ENCODE results near the gene SYCP2L. TPM values are rescaled to one million over a fixed set of nuclear protein-coding genes. Genes with fewer than 3 reads are reported as not detected.

SYCP2L gene
- total and polyA plus RNA-seq, 4 donors, result 0.49 to 5.3 (median 0.69) TPM

- Histone ChIP-seq H3K9me3 (ENCODE audit: control insufficient read depth in 4 of 4, insufficient read depth in 3 of 4, low read length in 3 of 4) (no peaks in the 10 kb centered on the region), H3K4me1 (ENCODE audit: control insufficient read depth in 5 of 5, insufficient read depth in 5 of 5, low read length in 5 of 5) (peaks cover 0 to 5% (median 2%) of the 10 kb centered on the region in 5 donors), H3K36me3 (ENCODE audit: control insufficient read depth in 4 of 4, insufficient read depth in 4 of 4, low read length in 4 of 4) (no peaks in the 10 kb centered on the region), H3K9ac (ENCODE audit: insufficient read depth in 1 of 2, low read length in 2 of 2) (peak overlapping the region in 1 of 2 donors; percentile 53), H3K27me3 (ENCODE audit: control insufficient read depth in 3 of 3, insufficient read depth in 3 of 3, low read length in 2 of 3) (peaks cover 0 to 5% (median 0%) of the 10 kb centered on the region in 3 donors), H3K4me3 (no peak overlapping the region), H3K27ac (ENCODE audit: low read depth in 1 of 2, low read length in 1 of 2) (peak overlapping the region in 1 of 2 donors; percentile 96)
- DNase-seq (no peak), ATAC-seq (ENCODE audit: insufficient read depth, low FRiP score) (peak; percentile 36)
- 59 to 62% methylated on average over 8 of the region's 8 CpGs for WGBS, 2 donors
- no peak for TF ChIP-seq CTCF (IDR thresholded peaks at IDR 0.05; ENCODE audit: control extremely low read depth, extremely low read depth)
These were observed 48.0 kb upstream of the SYCP2L start for GRCh38 chr6:10838794-10839333.

DNA sequence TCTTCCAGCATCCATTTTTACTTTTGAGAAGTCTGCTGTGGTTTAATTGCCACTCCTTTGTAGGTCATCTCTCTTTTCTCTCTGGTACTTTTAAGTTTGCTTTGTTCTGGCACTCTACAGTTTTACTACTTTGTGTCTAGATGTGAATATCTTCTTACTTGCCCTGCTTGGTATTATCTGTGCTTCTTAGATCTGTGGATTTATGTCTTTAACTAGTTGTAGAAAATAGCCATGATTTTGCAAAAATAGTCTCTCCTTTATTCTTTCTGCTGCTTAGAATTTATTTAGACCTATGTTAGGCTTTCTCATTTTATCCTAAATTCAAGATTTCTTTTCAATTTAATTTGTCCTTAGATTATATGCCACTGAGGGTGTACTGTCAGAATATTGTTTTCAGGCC, 43.3 kb upstream of the SYCP2L start:
- no peak for ATAC-seq (ENCODE audit: insufficient read depth, low FRiP score)
- H3K9me3 ChIP-seq (ENCODE audit: control insufficient read depth in 4 of 4, insufficient read depth in 3 of 4, low read length in 3 of 4), result no peaks in the 10 kb centered on the region
- H3K27ac ChIP-seq (ENCODE audit: low read depth in 1 of 2, low read length in 1 of 2), result no peak overlapping the region
- DNase-seq, result no peak
- H3K4me3 ChIP-seq, result no peak overlapping the region
- no peaks in the 10 kb centered on the region for H3K27me3 ChIP-seq (ENCODE audit: control insufficient read depth in 3 of 3, insufficient read depth in 3 of 3, low read length in 2 of 3)
- no peaks in the 10 kb centered on the region for H3K36me3 ChIP-seq (ENCODE audit: control insufficient read depth in 4 of 4, insufficient read depth in 4 of 4, low read length in 4 of 4)
- no peak overlapping the region for H3K9ac ChIP-seq (ENCODE audit: insufficient read depth in 1 of 2, low read length in 2 of 2)
- TF ChIP-seq CTCF (IDR thresholded peaks at IDR 0.05; ENCODE audit: control extremely low read depth, extremely low read depth), result no peak
- peaks cover 0 to 3% (median 0%) of the 10 kb centered on the region in 5 donors for H3K4me1 ChIP-seq (ENCODE audit: control insufficient read depth in 5 of 5, insufficient read depth in 5 of 5, low read length in 5 of 5)

DNA sequence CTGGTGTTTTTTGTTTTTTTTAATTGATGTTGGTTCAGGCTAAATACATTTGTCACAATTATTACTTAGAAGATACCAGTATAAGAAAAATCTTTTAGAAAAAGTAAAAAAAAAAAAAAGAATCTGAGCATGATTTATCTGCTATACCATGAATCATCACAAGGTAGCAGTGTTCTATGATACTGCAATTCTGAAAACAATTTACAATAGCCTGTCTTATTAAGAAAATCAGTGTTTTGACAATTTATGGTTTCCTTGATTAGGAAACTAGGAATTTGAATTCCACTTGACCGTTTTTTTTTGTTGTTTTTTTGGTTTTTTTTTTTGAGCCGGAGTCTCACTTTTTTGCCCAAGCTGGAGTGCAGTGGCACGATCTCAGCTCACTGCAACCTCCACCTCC, 39.2 kb upstream of the SYCP2L start:
- Histone ChIP-seq H3K36me3 (ENCODE audit: control insufficient read depth in 4 of 4, insufficient read depth in 4 of 4, low read length in 4 of 4) (no peaks in the 10 kb centered on the region), H3K27ac (ENCODE audit: low read depth in 1 of 2, low read length in 1 of 2) (no peak overlapping the region), H3K9me3 (ENCODE audit: control insufficient read depth in 4 of 4, insufficient read depth in 3 of 4, low read length in 3 of 4) (no peaks in the 10 kb centered on the region), H3K4me3 (no peak overlapping the region), H3K27me3 (ENCODE audit: control insufficient read depth in 3 of 3, insufficient read depth in 3 of 3, low read length in 2 of 3) (no peaks in the 10 kb centered on the region), H3K9ac (ENCODE audit: insufficient read depth in 1 of 2, low read length in 2 of 2) (no peak overlapping the region), H3K4me1 (ENCODE audit: control insufficient read depth in 5 of 5, insufficient read depth in 5 of 5, low read length in 5 of 5) (no peaks in the 10 kb centered on the region)
- ATAC-seq (ENCODE audit: insufficient read depth, low FRiP score) (no peak), DNase-seq (no peak)
- 76 to 78% methylated on average over 3 of the region's 3 CpGs for whole genome bisulfite sequencing, 2 donors
- no peak for TF ChIP-seq CTCF (IDR thresholded peaks at IDR 0.05; ENCODE audit: control extremely low read depth, extremely low read depth)

DNA sequence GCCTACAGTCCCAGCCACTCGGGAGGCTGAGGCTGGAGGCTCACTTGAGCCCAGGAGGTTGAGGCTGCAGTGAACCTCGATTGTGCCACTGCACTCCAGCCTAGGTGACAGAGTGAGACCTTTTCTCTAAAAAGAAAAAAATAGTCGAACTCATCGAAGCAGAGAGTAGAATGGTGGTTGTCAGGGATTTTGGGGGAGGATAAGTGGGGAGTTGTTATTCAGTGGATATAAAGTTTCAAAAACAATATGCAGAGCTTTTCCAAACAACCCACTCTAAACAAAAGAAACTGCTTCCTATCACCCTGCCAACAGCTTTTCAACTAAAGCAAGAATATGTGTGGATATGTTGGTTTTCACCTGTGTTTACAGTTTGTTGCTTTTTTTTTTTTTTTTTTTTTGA, 37.0 kb upstream of the SYCP2L start:
- H3K36me3 ChIP-seq (ENCODE audit: control insufficient read depth in 4 of 4, insufficient read depth in 4 of 4, low read length in 4 of 4), result no peaks in the 10 kb centered on the region
- no peak overlapping the region for H3K27ac ChIP-seq (ENCODE audit: low read depth in 1 of 2, low read length in 1 of 2)
- H3K9me3 ChIP-seq (ENCODE audit: control insufficient read depth in 4 of 4, insufficient read depth in 3 of 4, low read length in 3 of 4), result no peaks in the 10 kb centered on the region
- H3K9ac ChIP-seq (ENCODE audit: insufficient read depth in 1 of 2, low read length in 2 of 2), result no peak overlapping the region
- DNase-seq, result no peak
- no peaks in the 10 kb centered on the region for H3K4me1 ChIP-seq (ENCODE audit: control insufficient read depth in 5 of 5, insufficient read depth in 5 of 5, low read length in 5 of 5)
- H3K27me3 ChIP-seq (ENCODE audit: control insufficient read depth in 3 of 3, insufficient read depth in 3 of 3, low read length in 2 of 3), result no peaks in the 10 kb centered on the region
- no peak for ATAC-seq (ENCODE audit: insufficient read depth, low FRiP score)
- no peak overlapping the region for H3K4me3 ChIP-seq
- WGBS, 2 donors, result 87 to 89% methylated on average over 4 of the region's 4 CpGs
- no peak for TF ChIP-seq CTCF (IDR thresholded peaks at IDR 0.05; ENCODE audit: control extremely low read depth, extremely low read depth)
